ENCODE results near the gene C1QBP. TPM values are rescaled to one million over a fixed set of nuclear protein-coding genes. Genes with fewer than 3 reads are reported as not detected.

The C1QBP gene
- polyA plus RNA-seq, 4 donors = 93.7 to 178 (median 153) TPM

Other genes starting within 250 kb of the C1QBP start
- 10 to 100 TPM; 14.6 to 26.3 (median 21.8) TPM for gene ZNF594, start 247.3 kb downstream of the C1QBP start, polyA plus RNA-seq (ENCODE audit: insufficient read length in 4 of 4)
- gene SCIMP, start 204.3 kb downstream of the C1QBP start, polyA plus RNA-seq (ENCODE audit: insufficient read length in 4 of 4) = 1 to 10 TPM; 1.4 to 2.0 (median 1.8) TPM
- gene RABEP1, start 156.9 kb downstream of the C1QBP start, polyA plus RNA-seq (ENCODE audit: insufficient read length in 4 of 4) = 10 to 100 TPM; 52.6 to 62.9 (median 62.1) TPM
- gene NUP88, start 19.5 kb downstream of the C1QBP start, polyA plus RNA-seq (ENCODE audit: insufficient read length in 4 of 4) = 10 to 100 TPM; 40.6 to 77.7 (median 73.6) TPM
- 10 to 100 TPM; 45.7 to 86.5 (median 59.7) TPM for gene RPAIN, start 19.0 kb downstream of the C1QBP start, polyA plus RNA-seq (ENCODE audit: insufficient read length in 4 of 4)
- gene DHX33, start 29.8 kb upstream of the C1QBP start, polyA plus RNA-seq (ENCODE audit: insufficient read length in 4 of 4) = 10 to 100 TPM; 13.9 to 22.2 (median 18.6) TPM
- gene DERL2, start 47.0 kb upstream of the C1QBP start, polyA plus RNA-seq (ENCODE audit: insufficient read length in 4 of 4) = 100 to 1,000 TPM in 1 of 4 donors, 10 to 100 TPM in 3; 75.5 to 102 (median 84.7) TPM
- 10 to 100 TPM; 24.9 to 42.3 (median 37.4) TPM for gene MIS12, start 47.4 kb upstream of the C1QBP start, polyA plus RNA-seq (ENCODE audit: insufficient read length in 4 of 4)
- gene NLRP1, start 145.4 kb upstream of the C1QBP start, polyA plus RNA-seq (ENCODE audit: insufficient read length in 4 of 4) = 10 to 100 TPM; 42.8 to 54.0 (median 50.0) TPM

Measured in left renal pelvis (tissue), 4 donors.